AG04449 (cell line): ENCODE measurements around the gene PAM16.
A peak's percentile ranks its signal among the peaks of the same experiment; 100 is the strongest.

Experiments used
- CTCF ChIA-PET: fragments of 350-600 bp; formaldehyde crosslinking; extraction: SDS; loops from one replicate; lab custom pipeline; 2021; ENCODE audit warnings: antibody characterized with exemption; lab: Yijun Ruan, JAX
- POLR2A ChIA-PET: fragments of 400-600, 350-600 bp; formaldehyde crosslinking; extraction: SDS; loops from one replicate; lab custom pipeline; 2020; ENCODE audit warnings: antibody characterized with exemption, inconsistent platforms; lab: Yijun Ruan, JAX
- DNase-seq: peaks from one replicate; pipeline ENCODE4 v3.0.0-alpha.2; 2010; ENCODE audit warnings: low read depth, low spot score
- H3K4me3 ChIP-seq: 2 replicates; pipeline ENCODE4 v1.5.1; 2011; ENCODE audit warnings: low read depth, mild to moderate bottlenecking, control low read depth, low read length
- TF ChIP-seq, protein P1 (sequence below): IDR thresholded peaks from one replicate; pipeline ENCODE4 v1.5.1; 2011; ENCODE audit warnings: mild to moderate bottlenecking, moderate library complexity, low read length, control low read depth, inconsistent platforms; ENCODE audit not compliant: insufficient read depth; ENCODE audit errors: missing control alignments

PAM16 gene

DNA sequence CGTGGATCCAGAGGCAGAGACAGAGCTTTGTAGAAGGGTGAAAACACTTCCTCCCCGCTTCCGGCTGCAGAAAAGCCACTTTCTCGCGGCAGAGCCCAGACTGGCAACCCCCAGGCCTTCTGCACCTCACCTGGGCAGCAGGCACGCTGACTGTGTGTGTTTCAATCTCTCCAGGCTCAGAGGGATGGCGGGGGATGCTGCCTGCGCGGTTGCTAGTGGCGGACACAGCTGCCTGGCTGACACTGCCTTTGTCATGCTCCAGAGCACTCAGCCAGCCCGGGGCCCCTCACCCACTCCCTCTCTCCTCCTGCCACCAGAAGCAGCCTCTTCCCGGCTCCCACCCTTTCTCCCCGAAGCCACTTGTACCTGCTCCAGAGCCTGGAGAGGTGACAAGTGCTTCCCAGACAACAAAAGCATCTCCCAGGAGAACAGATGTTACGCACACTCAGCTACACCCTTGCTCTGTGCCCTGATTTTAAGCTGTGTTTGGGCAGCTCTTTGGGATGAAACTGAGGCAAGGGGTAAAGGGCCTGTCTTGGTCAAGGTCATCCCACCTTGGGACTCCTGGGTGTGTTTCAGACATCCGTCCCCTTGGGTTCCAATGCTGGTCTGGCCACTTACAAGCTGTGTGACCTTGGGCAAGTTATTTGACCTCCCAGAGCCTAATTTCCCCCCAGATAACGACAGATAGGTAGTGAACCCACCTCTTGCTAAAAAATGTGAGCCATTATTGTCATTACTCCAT, 44.5 kb downstream of the PAM16 start:
- CTCF ChIA-PET = interaction anchor here (0.6 to 7.3 kb wide), 8 partner anchors 8 to 96 kb away, joined by 3 to 55 read pairs (median 6); no protein-coding TSS in a partner anchor
- no peak for DNase-seq

GRCh38 chr16:4303973-4304372, 47.1 kb downstream of the PAM16 start:
- TF ChIP-seq, protein P1, sequence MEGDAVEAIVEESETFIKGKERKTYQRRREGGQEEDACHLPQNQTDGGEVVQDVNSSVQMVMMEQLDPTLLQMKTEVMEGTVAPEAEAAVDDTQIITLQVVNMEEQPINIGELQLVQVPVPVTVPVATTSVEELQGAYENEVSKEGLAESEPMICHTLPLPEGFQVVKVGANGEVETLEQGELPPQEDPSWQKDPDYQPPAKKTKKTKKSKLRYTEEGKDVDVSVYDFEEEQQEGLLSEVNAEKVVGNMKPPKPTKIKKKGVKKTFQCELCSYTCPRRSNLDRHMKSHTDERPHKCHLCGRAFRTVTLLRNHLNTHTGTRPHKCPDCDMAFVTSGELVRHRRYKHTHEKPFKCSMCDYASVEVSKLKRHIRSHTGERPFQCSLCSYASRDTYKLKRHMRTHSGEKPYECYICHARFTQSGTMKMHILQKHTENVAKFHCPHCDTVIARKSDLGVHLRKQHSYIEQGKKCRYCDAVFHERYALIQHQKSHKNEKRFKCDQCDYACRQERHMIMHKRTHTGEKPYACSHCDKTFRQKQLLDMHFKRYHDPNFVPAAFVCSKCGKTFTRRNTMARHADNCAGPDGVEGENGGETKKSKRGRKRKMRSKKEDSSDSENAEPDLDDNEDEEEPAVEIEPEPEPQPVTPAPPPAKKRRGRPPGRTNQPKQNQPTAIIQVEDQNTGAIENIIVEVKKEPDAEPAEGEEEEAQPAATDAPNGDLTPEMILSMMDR = no peak
- no peak for DNase-seq
- no peak overlapping the region for H3K4me3 ChIP-seq
- POLR2A ChIA-PET = interaction anchor here (0.6 kb wide), 1 partner anchor 50 kb away, joined by 3 read pairs; no protein-coding TSS in a partner anchor
- CTCF ChIA-PET = interaction anchor here (0.6 to 7.3 kb wide), 7 partner anchors 14 to 595 kb away, joined by 3 to 44 read pairs (median 3); no protein-coding TSS in a partner anchor

More for the DNA sequence above, 44.5 kb downstream of the PAM16 start:
- TF ChIP-seq, protein P1 = no peak
- POLR2A ChIA-PET = no interaction called here
- peak overlapping the region; percentile 70 for H3K4me3 ChIP-seq

GRCh38 chr16:4301968-4302367, 49.2 kb downstream of the PAM16 start:
- TF ChIP-seq, protein P1 = no peak
- ChIA-PET POLR2A (no interaction called here), CTCF (interaction anchor here (0.8 to 6.3 kb wide), 5 partner anchors 7 to 100 kb away, joined by 3 to 55 read pairs (median 5); no protein-coding TSS in a partner anchor)
- H3K4me3 ChIP-seq = no peak overlapping the region
- no peak for DNase-seq

DNA sequence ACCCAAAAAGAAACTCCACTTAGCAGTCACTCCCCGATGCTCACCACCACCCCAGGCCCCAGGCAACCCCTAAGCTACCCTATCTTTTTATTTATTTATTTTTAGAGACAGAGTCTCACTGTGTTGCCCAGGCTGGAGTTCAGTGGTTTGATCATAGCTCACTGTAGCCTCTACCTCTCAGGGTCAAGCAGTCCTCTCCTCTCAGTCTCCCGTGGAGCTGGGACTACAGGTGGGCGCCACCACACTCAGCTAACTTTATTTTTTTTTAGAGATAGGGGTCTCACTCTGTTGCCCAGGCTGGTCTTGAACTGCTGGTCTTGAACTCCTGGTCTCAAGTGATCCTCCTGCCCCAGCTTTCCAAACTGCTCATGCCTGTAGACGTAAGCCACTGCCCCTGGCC, 49.9 kb downstream of the PAM16 start:
- POLR2A ChIA-PET = no interaction called here
- DNase-seq = no peak

GRCh38 chr16:4298761-4299522, 52.2 kb downstream of the PAM16 start:
- H3K4me3 ChIP-seq = peak overlapping the region; percentile 32
- POLR2A ChIA-PET = interaction anchor here (1.7 kb wide), 1 partner anchor 26 kb away, joined by 9 read pairs; the partner anchor contains the start of gene TFAP4
- no peak for DNase-seq
- CTCF ChIA-PET = interaction anchor here (1.2 to 6.3 kb wide), 7 partner anchors 9 to 104 kb away, joined by 3 to 55 read pairs (median 4); no protein-coding TSS in a partner anchor
- TF ChIP-seq, protein P1 = no peak

More for the DNA sequence above, 49.9 kb downstream of the PAM16 start:
- TF ChIP-seq, protein P1 = no peak
- CTCF ChIA-PET = interaction anchor here (1.2 to 6.3 kb wide), 6 partner anchors 7 to 101 kb away, joined by 3 to 55 read pairs (median 4); no protein-coding TSS in a partner anchor
- H3K4me3 ChIP-seq = no peak overlapping the region

- no peak overlapping the region for H3K4me3 ChIP-seq
- no peak for DNase-seq
- CTCF ChIA-PET = interaction anchor here (0.6 to 6.3 kb wide), 11 partner anchors 8 to 106 kb away, joined by 3 to 55 read pairs (median 4); no protein-coding TSS in a partner anchor
- TF ChIP-seq, protein P1 = no peak
- POLR2A ChIA-PET = no interaction called here
Measured at GRCh38 chr16:4297480-4297879, 53.6 kb downstream of the PAM16 start.
